HG03066 (cell line): ENCODE results near the gene RAD51C.
"Not testable (repeated sequence)": the region's sequence is repeated elsewhere in the genome, so short reads cannot be mapped to it uniquely, and the experiment has no call there.

ENCODE experiments used
- ATAC-seq: cut with Tn5 transposase; IDR thresholded peaks from one replicate; pipeline ENCODE4 v1.9.1; 2021; ENCODE audit warnings: low read depth; ENCODE audit not compliant: unreplicated experiment

The RAD51C gene

DNA sequence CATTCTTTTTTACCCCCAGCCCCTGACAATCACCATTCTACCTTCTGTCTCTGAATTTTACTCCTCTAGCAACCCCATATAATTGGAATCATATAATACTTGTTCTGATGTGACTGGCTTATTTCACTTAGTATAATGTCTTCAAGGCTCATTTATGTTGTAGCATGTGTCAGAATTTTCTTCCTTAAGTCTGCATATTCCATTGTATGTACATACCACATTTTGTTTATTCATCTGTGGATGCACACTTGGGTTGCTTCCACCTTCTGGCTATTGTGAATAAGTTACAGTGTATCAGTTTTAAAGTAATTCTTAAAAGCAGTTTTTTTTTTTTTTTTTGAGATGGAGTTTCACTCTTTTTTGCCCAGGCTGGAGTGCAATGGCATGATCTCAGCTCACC lies 38.5 kb downstream of the RAD51C start:
- no peak for ATAC-seq

DNA sequence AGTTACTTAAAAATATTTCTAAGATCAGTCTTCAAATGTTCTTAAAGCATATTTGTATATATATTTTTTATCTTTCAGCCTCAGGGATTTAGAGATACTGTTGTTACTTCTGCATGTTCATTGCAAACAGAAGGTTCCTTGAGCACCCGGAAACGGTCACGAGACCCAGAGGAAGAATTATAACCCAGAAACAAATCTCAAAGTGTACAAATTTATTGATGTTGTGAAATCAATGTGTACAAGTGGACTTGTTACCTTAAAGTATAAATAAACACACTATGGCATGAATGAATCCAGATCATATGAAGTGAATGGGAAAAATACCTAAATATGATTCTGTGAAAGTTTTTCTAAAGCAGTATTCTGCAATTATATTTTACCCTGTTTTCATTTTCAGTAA lies 41.6 kb downstream of the RAD51C start:
- no peak for ATAC-seq

- no peak for ATAC-seq
Measured at GRCh38 chr17:58734811-58735210, 42.4 kb downstream of the RAD51C start.

GRCh38 chr17:58741121-58741625 lies 48.8 kb downstream of the RAD51C start:
- ATAC-seq, result no peak

- no peak for ATAC-seq
Measured at GRCh38 chr17:58747674-58748073, 55.3 kb downstream of the RAD51C start.

- not testable (repeated sequence) for ATAC-seq
Measured at GRCh38 chr17:58749627-58750026, 57.2 kb downstream of the RAD51C start.

GRCh38 chr17:58753026-58753425 lies 60.6 kb downstream of the RAD51C start:
- ATAC-seq, result no peak

- ATAC-seq, result no peak
Measured at GRCh38 chr17:58755269-58755576, 62.8 kb downstream of the RAD51C start.

GRCh38 chr17:58755577-58756245 lies 63.3 kb downstream of the RAD51C start, which contains the start of gene PPM1E:
Gene PPM1E (plus strand): TSS chr17:58755854.
- no peak for ATAC-seq

DNA sequence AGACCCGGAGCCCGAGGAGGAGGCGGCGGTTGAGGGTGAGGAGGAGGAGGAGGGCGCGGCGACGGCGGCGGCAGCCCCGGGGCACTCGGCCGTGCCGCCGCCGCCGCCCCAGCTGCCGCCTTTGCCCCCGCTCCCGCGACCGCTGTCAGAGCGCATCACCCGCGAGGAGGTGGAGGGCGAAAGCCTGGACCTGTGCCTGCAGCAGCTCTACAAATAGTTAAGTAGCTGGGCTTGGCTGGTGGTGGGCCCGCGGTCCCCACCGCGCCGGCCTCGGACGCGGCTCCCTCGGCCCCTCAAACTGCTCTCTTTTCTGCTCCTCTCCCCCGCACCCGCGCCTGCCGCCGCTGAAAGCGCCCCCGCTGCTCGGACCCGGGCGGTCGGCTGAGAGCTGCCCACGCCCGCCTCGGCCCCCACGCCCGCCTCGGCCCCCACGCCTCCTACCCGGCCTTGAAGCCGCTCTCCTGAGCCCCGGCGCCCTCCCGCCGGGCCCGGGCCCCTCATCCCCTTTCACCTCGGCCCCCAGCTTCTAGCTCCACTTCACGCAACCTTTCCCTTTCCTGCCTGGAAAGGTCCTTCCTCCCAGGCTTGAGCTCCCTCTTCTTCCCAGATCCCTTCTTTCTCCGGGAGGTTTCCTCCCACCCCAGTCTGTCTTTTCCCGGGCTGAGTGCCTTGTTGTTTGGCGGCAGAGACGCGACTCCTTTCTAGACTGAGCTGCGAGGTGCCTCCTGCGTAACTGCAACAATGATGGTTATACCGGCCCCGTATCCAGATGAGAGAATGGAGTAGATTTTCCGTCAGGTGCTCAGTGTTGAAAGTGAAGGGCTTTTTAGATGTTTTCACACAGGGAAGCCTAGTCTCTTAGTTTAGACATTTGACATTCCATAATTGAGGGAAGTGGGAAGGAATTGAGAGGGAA lies 64.1 kb downstream of the RAD51C start:
- ATAC-seq, result no peak

- no peak for ATAC-seq
Measured at GRCh38 chr17:58757162-58757613, 64.8 kb downstream of the RAD51C start.

DNA sequence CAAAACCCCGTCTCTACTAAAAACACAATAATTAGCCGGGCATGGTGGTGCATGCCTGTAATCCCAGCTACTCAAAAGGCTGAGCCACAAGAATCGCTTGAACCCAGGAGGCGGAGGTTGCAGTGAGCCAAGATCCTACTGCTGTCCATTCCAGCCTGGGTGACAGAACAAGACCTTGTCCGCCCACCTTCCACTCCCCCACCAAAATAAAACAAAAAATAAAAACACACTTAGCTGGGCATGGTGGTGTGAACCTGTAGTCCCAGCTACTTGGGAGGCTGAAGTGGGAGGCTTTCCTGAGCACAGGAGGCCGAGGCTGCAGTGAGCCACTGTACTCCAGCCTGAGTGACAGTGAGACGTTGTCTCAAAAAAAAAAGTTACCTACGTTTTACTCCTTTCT lies 66.5 kb downstream of the RAD51C start:
- no peak for ATAC-seq

GRCh38 chr17:58759522-58759921 lies 67.1 kb downstream of the RAD51C start:
- ATAC-seq, result no peak

DNA sequence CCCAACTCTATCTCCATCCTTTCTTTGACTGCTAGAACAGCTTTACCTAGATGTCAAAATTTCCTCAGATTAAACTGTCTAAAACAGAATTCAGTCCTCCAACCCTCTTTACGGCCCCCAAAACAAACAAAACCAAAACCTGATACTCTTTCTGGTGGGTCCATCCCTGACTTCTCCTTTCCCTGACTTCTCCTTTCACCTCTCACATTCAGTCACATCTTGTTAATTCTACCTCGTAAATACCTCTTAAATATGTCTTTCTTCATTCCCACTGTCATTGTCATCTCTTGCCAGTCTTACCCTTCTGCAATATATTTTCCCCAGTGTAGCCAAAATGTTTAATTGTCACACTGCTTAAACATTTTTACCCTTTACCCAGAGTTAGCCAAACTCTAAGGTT lies 67.8 kb downstream of the RAD51C start:
- ATAC-seq, result no peak

DNA sequence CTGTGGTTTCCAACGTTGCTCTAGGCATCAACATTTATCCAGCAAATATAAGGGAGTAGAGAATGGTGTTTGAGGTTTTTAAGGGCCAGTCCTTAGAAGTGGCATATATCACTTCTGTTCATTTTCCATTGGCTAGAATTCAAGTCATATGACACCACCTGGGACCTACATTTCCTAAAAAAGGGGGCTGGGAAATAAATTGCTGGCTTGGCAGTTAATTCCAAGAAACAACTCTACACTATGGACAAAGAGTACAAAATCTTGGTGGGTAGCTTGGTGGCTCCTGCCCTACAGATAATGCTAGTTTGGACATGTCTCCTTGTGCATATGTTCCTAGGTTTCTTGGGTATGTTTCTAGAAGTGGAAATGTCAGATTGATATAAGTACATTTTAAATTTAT lies 70.9 kb downstream of the RAD51C start:
- no peak for ATAC-seq

DNA sequence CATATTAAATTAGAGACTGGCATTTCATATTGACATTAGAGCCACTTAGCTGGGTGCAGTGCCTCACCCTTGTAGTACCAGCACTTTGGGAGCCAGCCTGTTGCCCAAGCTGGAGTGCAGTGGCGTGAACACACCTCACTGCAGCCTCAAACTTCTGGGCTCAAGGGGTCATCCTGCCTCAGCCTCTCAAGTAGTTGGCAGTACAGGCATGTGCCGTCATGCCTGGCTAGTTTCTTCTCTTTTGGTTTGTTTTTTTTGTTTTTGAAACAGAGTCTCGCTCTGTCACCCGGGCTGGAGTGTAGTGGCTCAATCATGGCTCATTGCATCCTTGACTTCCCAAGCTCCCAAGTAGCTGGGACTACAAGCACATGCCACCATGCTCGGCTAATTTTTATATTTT lies 72.0 kb downstream of the RAD51C start:
- no peak for ATAC-seq

GRCh38 chr17:58778482-58778881 lies 86.1 kb downstream of the RAD51C start:
- ATAC-seq, result not testable (repeated sequence)

DNA sequence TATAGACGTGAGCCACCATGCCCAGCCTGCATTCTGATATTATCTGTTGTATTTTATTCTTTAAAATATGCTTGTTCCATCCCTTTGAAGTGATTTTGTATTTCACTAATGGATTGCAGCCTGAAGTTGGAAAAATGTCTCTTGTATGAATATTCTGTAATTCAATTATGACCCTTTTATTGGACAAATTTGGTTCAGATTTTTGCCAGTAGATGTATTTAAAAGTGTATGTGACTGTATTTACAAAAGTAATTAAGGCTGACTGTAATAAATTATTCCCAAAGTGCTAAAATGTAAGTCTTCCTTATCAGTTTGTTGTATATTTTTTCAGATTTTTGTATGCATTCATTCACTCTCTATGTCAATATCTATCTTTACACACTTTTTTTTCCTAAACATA lies 87.0 kb downstream of the RAD51C start:
- no peak for ATAC-seq

DNA sequence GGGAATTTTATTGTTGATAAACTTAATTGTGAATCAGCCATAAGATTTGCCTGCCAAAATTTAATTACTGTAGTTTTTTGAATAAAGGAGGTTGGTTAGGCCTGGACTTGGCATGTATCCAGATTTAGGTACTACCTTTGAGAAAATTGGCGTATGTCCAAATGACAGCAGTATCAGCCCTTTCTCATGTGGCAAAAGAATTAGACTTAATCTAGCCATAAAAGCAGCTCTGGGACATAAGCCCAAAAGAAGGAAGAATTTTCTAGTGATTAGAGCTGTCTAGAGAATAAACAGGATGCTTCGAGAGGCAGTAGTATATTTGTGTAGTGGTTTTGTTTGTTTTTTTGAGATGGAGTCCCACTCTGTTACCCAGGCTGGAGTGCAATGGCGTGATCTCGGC lies 91.0 kb downstream of the RAD51C start:
- no peak for ATAC-seq

- no peak for ATAC-seq
Measured at GRCh38 chr17:58785097-58785496, 92.7 kb downstream of the RAD51C start.
